Measurements from ENCODE around the gene ACSL3.
"Not testable (repeated sequence)": the region's sequence is repeated elsewhere in the genome, so short reads cannot be mapped to it uniquely, and the experiment has no call there.

Gene ACSL3

GRCh38 chr2:222854773-222855700, 5.8 kb upstream of the ACSL3 start:
- FAIRE-seq, result no peak

GRCh38 chr2:222859786-222860612, 837 bp upstream of the ACSL3 start:
- FAIRE-seq, result no peak

- FAIRE-seq, result no peak
Observed at GRCh38 chr2:222861411-222862105, 722 bp downstream of the ACSL3 start.

DNA sequence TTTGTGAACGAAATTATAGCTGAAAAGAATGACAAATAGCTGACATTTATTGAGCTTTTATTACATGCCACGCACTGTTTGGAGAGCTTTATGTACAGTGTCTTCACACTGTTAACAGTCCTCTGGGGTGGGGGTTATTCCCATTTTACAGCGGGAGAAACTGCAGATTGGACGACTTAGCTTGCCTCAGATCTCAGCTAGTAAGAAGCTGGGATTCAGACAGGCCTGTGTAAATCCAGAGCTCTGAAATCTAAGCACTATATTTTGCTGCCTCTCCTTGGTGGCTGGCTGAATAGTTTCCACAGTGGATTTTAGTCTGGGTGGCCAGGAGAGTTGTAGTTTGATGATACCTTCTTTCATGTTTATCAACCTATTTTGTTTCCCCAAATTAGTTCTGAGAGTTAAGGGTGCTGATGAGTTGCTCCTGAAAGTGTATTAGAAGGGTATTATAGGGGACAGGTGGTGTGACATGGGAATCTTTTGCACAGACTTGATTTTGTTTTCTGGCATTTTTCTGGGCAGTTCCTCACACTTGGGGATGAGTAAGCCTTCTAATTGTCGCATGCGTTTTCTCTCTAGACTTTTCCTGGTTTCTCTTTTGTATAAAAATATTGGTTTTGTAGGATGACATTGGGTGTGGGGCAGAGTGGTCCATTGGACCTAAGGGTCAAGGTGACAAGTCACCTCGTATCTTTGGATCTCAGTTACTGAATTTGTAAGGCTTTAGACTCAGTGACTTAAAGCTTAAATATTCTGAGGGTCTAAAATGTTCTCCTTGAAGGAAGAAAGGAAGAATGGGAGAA, 1.5 kb downstream of the ACSL3 start:
- no peak for FAIRE-seq

DNA sequence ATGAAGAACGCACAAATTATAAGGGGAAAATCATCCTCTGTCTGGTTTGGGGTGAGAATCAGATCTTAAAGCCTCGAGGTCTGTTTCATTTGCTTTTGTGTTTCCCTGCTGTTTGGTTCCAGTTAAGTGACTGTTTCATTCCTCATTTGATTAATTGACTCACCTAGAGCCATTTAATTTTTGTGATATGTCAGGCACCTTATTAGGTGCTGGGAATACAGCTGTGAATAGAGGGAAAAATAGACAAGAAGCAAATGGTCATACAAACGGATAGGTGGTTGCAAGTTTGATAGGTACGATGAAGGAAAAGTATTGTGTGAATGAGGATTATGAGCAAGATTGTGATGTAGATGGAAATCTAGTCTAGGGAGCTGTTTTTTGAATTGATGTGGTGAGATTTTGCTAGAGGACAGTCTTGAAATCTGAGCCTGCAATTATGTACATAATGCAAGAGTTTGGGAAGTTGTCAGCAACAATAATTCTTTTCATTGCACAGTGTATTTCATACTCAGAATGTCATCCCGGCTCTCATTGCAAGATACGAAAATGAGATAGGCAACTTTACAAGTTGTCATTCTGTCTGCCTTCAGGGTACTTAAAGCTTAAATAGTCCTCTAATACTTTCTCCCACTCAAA, 2.2 kb downstream of the ACSL3 start:
- FAIRE-seq, result no peak

DNA sequence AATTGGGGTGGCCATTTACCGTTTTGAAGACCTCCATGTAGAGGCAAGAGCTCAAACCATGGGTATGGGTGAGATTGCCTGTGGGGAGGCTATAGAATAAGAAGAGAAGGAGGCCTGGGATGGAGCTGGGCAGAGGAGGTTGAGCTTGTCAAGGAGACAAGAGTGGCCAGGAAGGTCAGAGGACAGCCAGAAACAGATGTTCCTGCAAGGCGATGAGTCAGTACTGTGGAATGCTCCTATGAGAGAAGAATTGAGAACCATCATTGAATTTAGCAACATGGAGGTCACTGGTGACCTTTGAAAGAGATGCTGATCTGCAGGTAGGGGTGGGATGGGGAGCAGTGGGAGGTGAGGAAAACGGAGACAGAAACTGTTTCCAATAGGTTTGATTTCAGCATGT, 3.5 kb downstream of the ACSL3 start:
- no peak for FAIRE-seq

DNA sequence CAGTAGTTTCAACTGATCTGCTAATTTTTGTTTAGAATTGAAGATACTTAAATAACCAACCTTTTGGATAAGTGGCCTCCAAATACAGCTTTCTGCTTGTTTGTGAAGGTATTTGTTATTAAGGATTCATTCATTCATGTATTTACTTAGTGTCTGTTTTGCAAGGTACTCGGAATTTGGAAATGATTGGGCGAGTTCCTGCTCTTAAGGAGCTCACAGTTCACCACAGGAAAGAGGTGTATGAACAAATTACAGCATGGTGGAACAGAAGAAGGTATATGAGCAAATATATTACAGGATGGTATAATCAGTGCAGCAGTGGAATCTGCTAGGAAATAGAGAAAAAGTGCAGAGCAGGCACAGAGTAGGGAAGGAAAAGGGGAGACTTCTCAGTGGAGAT, 4.5 kb downstream of the ACSL3 start:
- FAIRE-seq, result no peak

- FAIRE-seq, result no peak
Observed at GRCh38 chr2:222866358-222866960, 5.6 kb downstream of the ACSL3 start.

- FAIRE-seq, result not testable (repeated sequence)
Observed at GRCh38 chr2:222868560-222869251, 7.9 kb downstream of the ACSL3 start.

GRCh38 chr2:222869252-222869560, 8.4 kb downstream of the ACSL3 start:
- no peak for FAIRE-seq

GRCh38 chr2:222871291-222871690, 10.5 kb downstream of the ACSL3 start:
- FAIRE-seq, result no peak

DNA sequence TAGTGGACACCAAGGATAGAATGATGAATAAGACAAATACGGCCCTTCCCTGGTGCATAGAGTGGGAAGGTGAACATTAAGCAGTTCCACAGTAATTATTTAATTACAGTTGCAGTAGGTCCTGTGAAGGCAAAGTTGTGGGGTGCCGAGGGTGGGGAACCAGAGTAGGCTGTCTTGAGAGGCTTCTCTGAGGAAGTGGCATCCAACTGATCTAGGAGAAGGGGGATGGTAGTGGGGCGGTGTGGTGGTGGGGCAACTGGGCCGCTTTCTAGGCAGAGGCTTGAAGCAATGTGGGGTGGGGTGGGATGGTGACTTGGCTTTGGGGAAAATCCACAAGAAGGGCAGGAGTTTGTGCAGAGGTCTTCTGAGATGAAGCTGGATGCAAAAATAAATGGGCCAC, 11.7 kb downstream of the ACSL3 start:
- no peak for FAIRE-seq

- FAIRE-seq, result no peak
Observed at GRCh38 chr2:222875482-222875881, 14.6 kb downstream of the ACSL3 start.

GRCh38 chr2:222876947-222877346, 16.1 kb downstream of the ACSL3 start:
- no peak for FAIRE-seq

GRCh38 chr2:222877556-222878300, 16.9 kb downstream of the ACSL3 start:
- FAIRE-seq, result no peak

DNA sequence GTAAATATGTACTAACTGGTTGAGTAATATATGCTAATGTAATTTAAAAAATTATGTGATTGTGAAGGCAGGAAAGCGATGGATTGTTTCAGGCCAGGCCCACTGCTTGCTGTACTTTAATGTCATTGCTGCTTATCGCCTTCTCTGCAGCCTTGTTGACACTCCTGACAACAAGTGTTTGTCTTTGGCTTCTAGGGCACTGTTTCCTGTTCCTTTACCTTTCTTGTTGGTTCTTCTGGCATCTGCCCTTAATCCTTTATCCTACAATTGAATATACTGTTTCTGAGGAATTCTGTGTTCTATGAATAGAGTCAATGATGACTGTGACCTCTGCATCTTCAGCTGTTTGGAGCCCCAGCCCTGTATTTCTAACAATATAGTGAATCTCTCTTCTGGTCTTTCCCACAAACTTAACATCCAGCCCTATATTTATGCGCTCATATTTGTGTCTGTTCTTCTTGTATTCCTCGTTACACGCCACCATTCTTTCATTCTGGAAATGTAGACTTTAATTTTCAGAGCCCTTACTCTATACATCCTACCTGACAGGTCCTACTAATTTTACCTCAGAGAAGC, 17.6 kb downstream of the ACSL3 start:
- no peak for FAIRE-seq

DNA sequence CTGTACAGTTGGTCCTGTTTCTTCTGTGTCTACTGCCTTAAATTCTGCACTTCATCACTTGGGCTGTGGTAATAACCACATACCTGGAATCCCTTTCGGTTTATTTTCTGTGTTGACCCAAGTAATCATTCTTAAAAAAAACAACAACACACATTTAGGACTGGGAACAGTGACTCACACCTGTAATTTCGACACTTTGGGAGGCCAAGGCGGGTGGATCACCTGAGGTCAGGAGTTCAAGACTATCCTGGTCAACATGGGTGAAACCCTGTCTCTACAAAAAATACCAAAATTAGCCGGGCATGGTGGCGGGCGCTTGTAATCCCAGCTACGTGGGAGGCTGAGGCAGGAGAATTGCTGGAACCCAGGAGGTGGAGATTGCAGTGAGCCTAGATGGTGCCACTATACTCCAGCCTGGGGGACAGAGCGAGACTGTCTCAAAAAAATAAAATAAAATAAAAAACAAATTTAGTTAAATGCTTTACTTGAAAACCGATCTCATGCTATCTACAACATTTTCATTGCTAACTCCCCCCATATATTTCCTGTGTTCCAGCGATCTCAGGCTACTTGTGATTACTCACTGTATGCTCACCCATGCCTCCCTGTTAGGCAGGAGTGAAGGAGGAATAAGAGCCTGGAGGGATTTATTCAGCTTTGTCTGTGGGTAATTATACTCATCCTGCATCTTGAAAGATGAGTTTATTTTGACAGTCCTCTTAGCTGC, 18.2 kb downstream of the ACSL3 start:
- no peak for FAIRE-seq

DNA sequence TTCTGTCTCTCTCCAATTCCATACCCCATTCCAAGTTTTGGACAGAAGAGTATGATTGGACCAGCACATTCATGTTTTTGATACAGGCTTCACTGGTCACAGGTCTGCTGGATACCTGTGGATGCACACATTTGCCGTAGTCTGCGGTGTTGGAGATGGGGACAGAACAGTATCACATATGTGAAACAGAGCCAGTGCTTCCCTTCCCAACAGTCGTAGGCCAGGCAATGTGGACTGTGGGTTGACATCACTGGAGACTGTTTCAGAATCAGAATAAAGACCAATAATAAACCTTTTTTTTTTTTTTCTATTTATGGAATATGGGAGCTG, 18.7 kb downstream of the ACSL3 start:
- FAIRE-seq, result no peak

DNA sequence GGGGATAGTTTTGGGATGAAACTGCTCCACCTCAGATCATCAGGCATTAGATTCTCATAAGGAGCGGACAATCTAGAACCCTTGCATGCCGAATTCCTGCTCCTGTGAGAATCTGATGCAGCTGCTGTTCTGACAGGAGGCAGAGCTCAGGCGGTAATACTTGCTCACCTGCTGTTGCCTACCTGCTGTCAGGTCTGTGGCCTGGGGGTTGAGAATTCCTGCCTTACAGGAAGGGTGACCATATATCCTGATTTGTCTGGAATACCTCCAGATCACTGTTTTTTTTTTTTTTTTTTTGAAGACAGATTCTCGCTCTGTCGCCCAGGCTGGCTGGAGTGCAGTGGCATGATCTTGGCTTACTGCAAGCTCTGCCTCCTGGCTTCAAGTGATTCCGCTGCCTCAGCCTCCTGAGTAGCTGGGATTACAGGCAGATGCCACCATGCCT, 21.7 kb downstream of the ACSL3 start:
- FAIRE-seq, result no peak
